Erythroblast (primary cell): ENCODE measurements around the gene SPACDR.

ENCODE experiments used
- DNase-seq, 2 experiments: peaks; one replicate each; lab custom pipeline; 2025; lab: John Stamatoyannopoulos, UW
- GATA1 ChIP-seq: IDR thresholded peaks from 2 replicates; pipeline ENCODE4 v1.6.1; 2011; ENCODE audit warnings: low read depth, mild to moderate bottlenecking, control low read depth, low read length, moderate library complexity
- POLR2A ChIP-seq: IDR thresholded peaks from 2 replicates; pipeline ENCODE4 v1.6.1; 2011; ENCODE audit warnings: mild to moderate bottlenecking, low read length

Gene SPACDR

DNA sequence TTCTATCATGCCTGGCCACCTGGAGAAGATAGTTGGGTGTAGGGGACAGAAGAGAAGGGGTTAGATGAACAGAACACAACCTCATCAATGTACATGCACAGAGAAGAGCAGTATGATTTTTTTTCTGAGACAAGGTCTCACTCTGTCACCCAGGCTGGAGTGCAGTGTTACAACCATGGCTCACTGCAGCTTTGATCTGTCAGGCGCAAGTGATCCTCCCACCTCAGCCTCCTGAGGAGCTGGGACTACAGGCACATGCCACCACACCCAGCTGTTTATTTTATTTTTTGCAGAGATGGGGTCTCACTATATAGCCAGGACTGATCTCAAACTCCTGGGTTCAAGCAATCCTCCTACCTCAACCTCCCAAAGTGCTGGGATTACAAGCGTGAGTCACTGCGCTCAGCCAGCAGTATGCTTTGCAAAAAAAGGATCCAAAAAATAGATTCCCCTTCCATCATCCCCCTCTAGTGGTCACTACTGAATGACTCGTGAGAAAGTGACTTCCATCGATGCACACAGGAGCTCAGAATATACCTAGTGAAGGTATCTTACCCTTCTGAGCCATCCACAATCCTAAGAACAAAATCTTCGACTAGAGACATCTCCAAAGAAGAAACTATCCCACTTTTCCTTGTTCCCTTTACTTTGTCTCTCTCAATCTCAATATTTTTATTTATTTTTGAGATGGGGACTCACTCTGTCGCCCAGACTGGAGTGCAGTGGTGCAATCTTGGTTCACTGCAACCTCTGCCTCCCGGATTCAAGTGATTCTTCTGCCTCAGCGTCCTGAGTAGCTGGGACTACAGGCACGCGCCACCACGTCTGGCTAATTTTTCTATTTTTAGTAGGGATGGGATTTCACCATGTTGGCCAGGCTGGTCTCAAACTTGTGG lies 56.5 kb downstream of the SPACDR start:
- TF ChIP-seq GATA1 (no peak), POLR2A (no peak)
- DNase-seq = peak; percentile 60 to 78

DNA sequence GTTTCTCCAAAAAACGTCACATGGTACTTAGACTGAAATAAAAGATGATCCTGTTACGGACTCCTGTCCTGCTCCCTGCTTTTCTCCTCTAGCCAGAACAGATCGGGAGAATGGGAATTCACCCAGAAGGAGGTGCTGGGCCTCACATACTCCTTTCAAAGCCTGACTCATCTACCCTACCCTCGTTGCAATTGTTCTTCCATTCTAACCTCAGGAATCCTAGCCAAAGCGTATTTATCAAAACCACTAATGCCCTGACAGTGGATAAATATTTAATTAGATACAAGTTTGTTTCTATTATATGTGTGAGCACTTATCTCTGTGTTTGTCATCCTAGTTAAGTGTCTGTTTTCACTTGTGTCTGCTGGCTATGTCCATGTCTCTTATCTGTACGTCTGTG lies 57.3 kb downstream of the SPACDR start:
- DNase-seq = no peak
- TF ChIP-seq POLR2A (no peak), GATA1 (no peak)
